HCEC 1CT (cell line): ENCODE measurements around the gene IFNA16.
"Not testable (repeated sequence)": the region's sequence is repeated elsewhere in the genome, so short reads cannot be mapped to it uniquely, and the experiment has no call there.

ENCODE experiments used
- DNase-seq: peaks from one replicate; pipeline ENCODE4 v3.0.0-alpha.2; 2017

IFNA16 gene

DNA sequence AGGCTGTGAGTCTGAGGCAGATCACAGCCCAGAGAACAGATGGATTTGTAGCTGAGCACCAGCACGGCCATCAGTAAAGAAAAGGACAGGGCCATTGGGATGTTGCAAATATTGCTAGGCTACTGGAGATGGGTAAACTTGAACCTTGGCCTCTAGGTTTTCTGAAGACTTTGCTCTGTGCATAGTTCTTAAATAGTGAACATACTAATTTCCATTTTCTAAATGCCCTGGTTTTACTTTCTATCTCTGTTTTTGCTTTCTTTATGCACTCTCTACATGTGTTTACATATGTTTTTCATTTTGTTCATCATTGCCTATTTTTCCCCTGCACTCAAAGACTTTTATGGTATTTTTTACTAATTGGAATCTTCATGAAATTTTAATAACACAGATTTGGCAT, at the start of gene IFNA16:
IFNA16 (minus strand) TSS at position 101 of the 400 bp plus-strand sequence; CDS start at position 95, 6 bp downstream.
- not testable (repeated sequence) for DNase-seq

DNA sequence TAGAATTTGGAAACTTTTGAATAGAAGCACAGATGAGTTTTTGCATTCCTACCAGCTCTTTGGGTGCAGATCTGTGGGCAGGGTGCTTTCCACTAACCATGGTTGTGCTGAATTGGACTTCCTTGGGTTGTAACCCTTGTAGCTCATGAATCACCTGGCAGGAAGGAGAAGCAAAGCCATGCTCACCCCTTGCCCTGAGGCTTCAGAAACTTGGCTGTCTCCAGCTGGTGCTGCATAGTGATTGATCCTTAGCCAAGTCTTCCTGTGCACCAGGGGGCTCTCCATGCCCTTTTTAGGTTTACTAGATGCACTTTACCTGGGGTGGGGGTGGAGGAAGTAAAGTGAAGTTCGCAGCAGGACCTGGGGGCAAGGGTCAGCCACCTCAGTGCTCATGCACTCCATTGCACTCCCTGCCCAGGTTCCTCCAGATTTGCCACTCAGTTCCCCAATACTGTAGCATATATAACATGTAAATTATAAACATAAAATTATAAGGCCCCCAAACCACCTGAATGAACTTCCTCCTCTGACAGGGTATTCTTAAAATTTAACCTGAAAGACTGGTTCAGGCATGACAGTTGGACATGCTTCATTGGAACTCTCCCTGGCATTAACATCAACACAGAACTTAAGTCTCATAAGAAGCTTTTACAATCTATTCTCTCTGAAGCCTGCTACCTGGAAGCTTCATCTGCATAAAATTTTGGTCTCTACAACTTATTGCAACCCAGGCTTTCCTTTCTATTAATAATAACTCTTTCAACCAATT, 48.5 kb upstream of the IFNA16 start:
- no peak for DNase-seq

DNA sequence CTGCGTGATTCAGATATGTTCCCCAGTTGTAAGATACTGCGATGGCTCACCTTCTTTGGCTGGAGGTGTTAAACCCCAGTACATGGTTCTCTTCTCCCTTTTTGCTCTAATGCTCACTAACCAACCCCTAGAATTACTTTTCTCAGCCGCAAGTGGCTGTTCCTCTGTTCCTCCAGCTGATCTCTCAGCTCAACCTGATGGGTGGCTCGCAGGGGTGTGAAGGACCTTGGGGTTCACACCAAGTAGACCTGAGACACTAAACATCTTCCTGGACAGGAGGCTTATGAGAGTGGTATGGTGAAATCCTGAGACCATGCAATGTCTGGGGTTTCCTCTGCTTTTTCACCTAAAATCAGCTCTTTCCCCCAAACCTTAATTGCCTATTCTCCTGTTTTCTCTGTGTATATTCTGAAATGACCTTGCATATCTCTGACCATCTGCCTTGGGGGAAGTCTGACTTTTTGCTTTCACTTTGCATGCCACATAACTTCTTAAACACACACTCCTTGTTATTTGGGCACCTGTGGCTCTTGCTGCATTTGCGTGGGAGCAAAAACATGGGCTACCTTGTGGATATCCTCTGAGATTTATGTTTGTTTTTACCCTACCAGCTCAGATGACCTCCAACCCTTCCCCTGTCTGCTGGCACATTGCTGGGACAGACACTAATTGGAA, 38.6 kb upstream of the IFNA16 start:
- no peak for DNase-seq

DNA sequence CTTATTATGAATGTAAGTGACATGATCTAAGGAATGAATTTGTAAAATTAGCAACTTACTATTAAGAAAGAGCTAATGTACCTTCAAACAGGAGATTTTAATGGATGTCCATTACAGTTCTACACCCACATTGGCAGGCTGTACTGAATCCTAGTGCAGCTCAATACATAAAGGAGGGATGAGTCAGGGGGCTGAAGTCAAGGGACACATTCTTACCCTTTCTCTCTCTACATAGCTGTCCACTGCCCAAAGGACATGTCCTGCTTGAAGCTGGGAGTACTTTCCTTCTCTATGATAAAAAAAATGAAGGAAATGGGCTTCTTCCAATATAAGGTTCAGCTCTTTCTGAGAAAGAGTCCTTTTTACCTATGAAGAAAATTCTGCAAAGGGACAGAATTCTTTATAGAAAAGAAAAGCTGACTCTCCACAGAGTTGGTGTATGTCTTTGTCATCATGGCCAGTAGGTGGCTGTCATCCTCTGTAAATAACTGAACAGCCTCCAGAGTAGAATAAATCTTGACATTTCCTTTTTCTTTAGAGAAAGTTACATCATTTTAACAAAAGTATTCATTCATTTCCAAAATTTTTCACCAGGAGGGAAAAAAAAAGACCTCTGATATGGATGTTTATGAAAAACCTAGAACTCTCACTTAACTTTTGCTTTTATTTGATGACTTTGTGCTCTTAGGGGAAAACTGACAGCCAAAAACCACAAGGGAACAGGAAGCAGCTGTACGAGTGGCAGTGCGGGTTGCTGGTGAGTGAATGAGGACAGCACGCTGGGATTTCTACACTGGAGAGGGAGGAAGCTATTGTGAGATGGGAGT, 35.8 kb upstream of the IFNA16 start:
- DNase-seq = peak; percentile 30

DNA sequence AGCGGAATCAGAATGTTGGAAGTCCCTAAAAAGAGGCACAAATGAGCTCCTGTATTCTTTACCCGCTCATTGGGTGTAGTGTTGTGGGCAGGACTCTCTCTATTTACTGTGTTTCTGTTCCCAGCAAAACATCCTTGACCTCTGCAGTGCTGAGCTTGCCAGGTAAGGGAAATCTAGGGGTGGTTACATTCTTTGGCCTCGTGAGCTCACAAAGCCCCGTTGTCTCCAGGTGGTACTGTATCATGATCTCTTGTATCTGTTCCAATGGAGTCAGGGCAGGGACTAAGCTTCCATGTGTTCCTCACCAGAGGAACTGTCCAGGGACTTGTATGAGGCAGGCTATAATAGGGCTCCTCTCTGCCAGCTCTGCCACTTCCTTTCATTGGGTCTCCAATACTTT, 34.5 kb upstream of the IFNA16 start:
- DNase-seq = no peak

DNA sequence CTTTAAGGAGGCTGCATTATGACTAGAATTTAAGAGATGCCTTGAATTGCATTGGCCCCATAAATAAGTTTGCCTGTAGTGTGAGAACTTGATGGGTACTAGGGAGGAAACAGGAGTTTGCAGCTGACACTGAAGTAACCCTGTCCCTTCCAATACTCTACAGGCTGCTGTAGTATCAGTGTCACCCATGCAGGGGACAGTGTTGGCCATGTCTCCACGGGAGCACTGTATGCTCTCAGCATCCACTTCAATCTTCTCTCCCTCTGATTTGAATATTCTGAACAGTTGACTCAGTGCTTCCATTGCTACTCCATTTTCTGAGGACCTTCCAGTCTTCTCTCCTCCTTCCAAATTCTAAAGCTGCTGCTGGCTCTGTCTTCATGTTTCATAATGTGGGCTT, 34.1 kb upstream of the IFNA16 start:
- no peak for DNase-seq

DNA sequence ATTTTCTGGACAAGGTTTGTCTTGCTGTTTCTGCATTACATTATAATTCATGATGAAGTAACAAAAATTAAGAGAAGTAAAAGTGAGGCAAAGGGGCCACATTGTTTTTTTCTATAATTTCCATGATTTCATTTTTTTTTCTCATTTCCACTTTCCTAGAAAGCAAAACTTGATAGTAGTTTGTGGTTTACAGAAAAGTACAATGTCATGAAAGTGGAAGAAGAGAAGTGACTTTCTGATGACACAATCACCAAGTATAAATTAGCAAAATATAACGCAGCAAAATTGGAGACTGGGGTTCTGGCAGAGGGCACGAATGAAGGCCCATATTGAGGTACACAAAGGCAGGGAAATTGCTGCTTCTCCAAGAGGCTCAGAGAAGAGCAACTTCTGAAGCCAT, 27.7 kb upstream of the IFNA16 start:
- no peak for DNase-seq

DNA sequence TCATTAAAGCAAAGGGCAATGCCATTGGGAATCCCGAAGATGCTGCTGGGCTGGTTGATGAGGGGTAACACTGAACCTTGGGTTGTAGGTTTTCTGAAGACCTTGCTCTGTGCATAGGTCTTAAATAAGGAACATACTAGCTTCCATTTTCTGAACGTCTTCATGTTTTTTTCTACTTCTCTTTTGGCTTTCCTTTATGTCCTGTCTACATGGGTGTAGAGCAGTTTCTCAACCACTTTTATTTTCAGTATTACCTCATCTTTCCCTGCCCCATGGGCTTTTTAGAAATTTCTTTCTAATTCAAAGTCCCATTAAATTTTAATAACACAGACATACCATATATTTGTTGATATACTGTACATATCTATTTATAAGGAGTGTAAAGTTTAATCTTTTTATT, 22.8 kb upstream of the IFNA16 start, which contains the start of gene IFNA14:
IFNA14 (minus strand) TSS at position 95 of the 400 bp plus-strand sequence; CDS start at position 25, 70 bp downstream.
- no peak for DNase-seq

DNA sequence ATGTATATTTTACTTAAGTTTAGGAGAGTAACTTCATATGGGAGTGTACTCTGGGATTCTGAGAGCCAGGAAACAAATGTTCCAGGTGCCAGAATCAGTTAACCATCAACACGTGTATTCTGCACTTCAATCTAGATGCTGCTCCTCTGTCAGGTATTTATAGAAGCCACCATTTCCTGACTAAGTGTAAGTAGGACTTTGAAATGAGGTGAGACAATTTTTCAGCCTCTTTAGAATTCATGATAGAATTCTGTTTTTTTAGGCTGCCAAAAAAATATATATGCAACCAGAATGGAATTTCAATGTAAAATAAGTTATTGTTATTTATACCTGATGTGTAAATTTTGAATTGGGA, 19.2 kb upstream of the IFNA16 start:
- DNase-seq = not testable (repeated sequence)

DNA sequence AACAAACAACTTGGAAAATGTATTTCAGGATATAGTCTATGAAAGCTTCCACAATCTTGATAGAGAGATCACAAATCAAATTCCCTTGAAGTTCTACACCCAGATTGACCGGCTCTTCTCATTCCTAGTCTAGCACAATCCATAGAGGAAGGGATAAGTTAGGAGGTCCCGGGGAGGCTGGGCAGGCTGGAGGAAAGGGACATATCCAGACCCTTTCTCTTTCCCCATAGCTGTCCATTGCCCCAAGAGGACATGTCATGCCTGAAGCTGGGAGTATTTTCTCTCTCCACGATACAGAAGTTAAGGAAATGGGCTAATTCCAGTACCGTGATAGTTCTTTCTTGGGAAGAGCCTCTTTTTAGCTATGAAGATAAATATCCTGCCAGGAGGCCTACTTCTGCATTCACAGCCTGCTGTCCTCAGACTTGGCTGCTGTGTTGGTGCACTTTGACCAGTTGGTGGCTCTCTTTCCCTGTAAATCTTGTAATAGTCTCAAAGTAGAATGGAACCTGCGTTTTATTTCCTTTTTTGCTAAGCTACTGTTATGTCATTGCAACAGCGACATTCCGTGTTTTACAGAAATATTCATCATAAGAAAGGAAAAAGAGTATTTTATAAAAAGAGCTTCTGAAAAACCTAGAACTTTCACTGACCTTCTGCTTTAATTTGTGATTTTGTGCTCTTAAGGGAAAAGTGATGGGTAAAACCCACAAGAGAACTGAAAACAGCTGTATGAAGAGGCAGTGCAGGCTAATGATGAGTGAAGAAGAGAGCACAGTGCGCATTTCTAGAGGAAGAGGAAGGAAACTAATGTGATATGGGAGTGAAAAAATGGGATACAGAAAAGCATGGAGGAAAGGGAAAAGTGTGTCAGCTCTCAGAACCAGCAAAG, 18.6 kb upstream of the IFNA16 start:
- DNase-seq = peak; percentile 57

DNA sequence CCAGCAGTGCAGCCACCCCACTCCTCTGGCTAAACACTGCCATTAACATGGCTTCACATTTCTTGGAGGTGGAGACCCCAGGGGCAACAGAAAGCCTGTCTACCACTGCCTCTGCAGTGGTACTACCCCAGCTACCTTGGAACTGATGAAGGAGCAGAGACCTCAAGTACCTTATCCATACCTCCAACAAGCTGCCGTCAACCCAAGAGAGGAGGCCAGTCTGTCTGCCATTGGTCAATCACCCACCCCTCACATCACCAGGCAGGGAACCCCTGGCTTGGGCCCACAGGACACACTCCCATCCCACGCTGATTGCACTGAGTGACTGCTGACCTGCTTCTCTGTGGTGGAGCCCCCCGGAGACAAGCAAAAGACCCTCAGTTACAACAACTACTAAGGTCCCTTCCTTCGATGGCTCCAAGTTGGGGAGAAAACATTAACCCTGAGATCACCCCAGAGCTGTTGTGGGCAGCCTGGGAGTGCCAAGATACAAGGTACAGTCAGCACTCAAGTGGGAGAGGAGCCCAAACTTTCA, 17.1 kb upstream of the IFNA16 start:
- DNase-seq = no peak

DNA sequence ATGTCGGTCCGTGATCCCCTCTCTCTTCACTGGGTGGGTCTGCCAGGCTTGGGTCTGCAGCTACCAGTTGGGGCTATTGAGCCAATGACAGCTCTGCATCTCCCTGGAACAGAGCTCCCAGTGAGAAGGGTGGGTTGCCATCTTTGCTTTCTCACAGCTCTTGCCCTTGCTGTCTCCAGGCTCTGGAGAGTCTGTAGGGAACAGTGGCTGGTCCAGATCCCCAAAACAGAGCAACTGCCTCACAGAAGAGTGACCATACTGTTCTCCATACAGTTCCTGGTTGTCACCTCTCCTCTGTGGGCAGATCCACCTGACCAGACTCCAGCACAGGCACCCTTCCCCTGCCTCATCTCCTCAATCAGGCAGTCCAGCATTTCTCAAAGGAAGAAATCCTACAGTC, 16.1 kb upstream of the IFNA16 start:
- no peak for DNase-seq

DNA sequence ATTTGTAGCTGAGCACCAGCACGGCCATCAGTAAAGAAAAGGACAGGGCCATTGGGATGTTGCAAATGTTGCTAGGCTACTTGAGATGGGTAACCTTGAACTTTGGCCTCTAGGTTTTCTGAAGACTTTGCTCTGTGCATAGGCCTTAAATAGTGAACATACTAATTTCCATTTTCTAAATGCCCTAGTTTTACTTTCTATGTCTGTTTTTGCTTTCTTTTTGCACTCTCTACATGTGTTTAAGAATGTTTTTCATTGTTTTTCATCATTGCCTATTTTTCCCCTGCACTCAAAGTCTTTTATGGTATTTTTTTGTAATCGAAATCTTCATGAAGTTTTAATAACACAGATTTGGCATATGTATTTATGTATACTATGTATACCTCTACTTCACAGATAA, 11.0 kb upstream of the IFNA16 start, which contains the start of gene IFNA17:
IFNA17 (minus strand) TSS at position 101 of the 400 bp plus-strand sequence; CDS start at position 52, 49 bp downstream.
- no peak for DNase-seq

DNA sequence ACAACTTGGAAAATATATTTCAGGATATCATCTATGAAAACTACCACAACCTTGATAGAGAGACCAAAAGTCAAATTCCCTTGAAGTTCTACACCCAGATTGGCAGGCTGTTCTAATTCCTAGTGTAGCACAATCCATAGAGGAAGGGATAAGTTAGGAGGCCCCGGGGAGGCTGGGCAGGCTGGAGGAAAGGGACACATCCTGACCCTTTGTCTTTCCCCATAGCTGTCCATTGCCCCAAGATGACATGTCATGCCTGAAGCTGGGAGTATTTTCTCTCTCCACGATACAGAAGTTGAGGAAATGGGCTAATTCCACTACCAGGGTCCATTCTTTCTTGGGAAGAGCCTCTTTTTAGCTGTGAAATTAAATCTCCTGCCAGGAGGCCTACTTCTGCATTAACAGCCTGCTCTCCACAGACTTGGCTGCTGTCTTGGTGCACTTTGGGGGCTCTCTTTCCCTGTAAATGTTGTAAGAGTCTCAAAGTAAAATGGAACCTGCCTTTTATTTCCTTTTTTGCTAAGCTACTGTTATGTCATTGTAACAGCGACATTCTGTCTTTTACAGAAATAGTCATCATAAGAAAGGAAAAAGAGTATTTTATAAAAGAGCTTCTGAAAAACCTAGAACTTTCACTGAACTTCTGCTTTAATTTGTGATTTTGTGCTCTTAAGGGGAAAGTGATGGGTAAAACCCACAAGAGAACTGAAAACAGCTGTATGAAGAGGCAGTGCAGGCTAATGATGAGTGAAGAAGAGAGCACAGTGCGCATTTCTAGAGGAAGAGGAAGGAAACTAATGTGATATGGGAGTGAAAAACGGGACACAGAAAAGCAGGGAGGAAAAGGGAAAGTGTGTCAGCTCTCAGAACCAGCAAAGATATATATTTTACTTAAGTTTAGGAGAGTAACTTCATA, 3.4 kb downstream of the IFNA16 start:
- peak; percentile 10 for DNase-seq

DNA sequence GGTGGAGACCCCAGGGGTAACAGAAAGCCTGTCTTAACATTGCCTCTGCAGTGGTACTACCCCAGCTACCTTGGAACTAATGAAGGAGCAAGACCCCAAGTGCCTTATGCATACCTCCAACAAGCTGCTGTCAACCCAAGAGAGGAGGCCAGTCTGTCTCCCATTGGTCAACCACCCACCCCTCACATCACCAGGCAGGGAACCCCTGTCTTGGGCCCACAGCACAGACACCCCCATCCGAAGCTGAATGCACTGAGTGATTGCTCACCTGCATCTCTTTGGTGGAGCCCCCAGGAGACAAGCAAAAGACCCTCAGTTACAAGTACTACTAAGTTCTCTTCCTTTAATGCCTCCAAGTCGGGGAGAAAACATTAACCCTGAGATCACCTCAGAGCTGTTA, 5.0 kb downstream of the IFNA16 start:
- not testable (repeated sequence) for DNase-seq

DNA sequence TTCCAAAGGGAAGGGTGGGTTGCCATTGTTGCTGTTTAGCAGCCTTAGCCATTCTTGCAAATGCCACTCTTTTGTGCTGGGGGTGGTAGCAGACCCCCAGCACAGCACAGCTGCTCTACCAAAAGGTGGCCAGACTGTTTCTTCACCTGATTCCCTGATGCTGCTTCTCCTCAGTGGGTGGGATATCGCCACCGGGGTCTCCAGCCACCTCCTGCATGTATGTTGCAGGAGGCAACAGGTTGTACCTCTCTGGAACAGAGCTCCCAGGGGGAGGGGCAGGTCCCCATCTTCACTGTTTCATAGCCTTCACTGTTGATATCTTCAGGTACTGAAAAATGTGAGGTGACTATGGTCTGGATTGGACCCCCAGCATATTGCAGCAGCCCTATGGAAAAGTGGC, 6.3 kb downstream of the IFNA16 start:
- DNase-seq = not testable (repeated sequence)

DNA sequence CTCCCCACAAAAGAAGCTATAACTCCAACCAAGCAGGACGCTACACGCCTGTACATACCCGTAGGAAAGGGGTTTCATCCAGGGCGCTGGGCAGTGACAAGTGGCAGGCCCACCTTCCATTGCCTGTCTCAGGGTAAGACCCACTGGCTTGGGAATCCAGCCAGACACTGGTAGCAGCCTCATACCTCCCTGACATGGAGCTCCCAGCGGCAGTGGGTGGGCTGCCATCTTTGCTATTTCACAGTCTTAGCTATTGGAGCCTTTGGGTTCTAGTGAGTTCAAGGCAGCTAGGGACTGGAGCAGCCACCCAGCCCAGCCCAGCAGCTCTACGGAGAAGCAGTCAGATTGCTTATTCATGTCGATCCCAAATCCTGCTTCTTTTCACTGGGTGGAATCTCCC, 6.8 kb downstream of the IFNA16 start:
- DNase-seq = no peak

DNA sequence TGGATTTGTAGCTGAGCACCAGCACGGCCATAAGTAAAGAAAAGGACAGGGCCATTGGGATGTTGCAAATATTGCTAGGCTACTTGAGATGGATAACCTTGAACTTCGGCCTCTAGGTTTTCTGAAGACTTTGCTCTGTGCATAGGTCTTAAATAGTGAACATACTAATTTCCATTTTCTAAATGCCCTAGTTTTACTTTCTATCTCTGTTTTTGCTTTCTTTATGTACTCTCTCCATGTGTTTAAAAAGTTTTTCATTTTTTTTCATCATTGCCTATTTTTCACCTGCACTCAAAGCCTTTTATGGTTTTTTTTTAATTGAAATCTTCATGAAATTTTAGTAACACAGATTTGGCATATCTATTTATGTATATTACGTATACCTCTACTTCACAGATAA, 10.1 kb downstream of the IFNA16 start, which contains the start of gene IFNA10:
IFNA10 (minus strand) TSS at position 101 of the 400 bp plus-strand sequence; CDS start at position 55, 46 bp downstream.
- not testable (repeated sequence) for DNase-seq

DNA sequence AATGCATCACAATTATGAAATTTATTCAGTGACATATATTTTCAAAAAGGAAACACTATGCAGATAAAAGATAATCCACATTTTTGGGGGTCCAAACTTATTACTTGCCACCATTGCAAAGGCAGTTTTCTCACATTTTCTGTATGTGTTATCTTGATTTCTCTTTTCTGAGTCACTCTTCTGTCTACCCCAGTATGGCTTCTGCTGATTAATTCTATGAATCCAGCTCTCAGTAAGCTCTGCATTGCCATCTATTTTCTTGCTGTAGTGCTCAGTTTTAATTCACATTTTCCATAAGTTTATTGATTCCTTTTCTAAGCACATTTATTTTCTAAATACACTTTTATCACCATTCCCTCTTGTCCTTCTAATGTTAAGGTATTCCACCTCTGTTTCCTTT, 11.9 kb downstream of the IFNA16 start:
- no peak for DNase-seq

DNA sequence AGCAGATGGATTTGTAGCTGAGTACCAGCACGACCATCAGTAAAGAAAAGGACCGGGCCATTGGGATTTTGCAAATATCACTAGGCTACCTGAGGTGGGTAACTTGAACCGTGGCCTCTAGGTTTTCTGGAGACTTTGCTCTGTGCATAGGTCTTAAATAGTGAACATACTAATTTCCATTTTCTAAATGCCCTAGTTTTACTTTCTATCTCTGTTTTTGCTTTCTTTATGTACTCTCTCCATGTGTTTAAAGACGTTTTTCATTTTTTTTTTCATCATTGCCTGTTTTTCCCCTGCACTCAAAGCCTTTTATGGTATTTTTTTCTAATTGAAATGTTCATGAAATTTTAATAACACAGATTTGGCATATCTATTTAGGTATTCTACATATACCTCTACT, 15.0 kb downstream of the IFNA16 start, which contains the start of gene IFNA7:
IFNA7 (minus strand) TSS at position 101 of the 400 bp plus-strand sequence; CDS start at position 61, 40 bp downstream.
- not testable (repeated sequence) for DNase-seq
